Heart left ventricle (tissue), 13 donors: ENCODE data around the gene ESR2.

Experiments used
- POLR2A ChIP-seq, 2 donors: fragments of 450-650 bp; IDR thresholded peaks; one replicate each; pipeline ENCODE4 v1.6.1; 2017; ENCODE audit warnings: antibody characterized with exemption in 2 of 2, mild to moderate bottlenecking in 2 of 2, moderate library complexity in 2 of 2
- TF ChIP-seq, protein P1 (sequence below), 12 donors: fragments of 200-600 bp; sonication (generic) in 4 of 12; IDR thresholded peaks; one replicate each; pipeline versions ENCODE4 v1.5.0 to v1.8.0; 2018 to 2022; ENCODE audit warnings: antibody characterized with exemption in 12 of 12, mild to moderate bottlenecking in 5 of 12
- donor health status: ischemic (EF 13 %, LVEDD 7.1; RV severe dilation, severe dysfunction).
- donor health status: DM: no; HTN: yes; CAD: no.
- donor health status: DM: no; HTN: no; CAD: no.
- donor health status: ischemic (EF 25% LVEDD 6.9; RV normal size, moderate dysfunction).
- donor health status: ischemic (EF 25% LVEDD 5.7; RV mildly dilated, moderate dysfunction).
- donor health status: ischemic (EF 35%, LVEDD 5.7; RV mildly dilated, moderate dysfunction).
- donor health status: nonischemic (EF 11% LVEDD 7.7; RV severe dilation, severe dysfunction).
- donor health status: DM: yes; HTN: yes; CAD: no.
- donor health status: PGD.
- donor health status: ischemic (EF 29% LVEDD 5.4; RV normal size, mild dysfunction).
- donor health status: nonischemic (EF 23%, LVEDD 6.1; RV moderate dilation, normal function).

GRCh38 chr14:64324895-64325294, 30.7 kb upstream of the ESR2 start:
- TF ChIP-seq, protein P1, sequence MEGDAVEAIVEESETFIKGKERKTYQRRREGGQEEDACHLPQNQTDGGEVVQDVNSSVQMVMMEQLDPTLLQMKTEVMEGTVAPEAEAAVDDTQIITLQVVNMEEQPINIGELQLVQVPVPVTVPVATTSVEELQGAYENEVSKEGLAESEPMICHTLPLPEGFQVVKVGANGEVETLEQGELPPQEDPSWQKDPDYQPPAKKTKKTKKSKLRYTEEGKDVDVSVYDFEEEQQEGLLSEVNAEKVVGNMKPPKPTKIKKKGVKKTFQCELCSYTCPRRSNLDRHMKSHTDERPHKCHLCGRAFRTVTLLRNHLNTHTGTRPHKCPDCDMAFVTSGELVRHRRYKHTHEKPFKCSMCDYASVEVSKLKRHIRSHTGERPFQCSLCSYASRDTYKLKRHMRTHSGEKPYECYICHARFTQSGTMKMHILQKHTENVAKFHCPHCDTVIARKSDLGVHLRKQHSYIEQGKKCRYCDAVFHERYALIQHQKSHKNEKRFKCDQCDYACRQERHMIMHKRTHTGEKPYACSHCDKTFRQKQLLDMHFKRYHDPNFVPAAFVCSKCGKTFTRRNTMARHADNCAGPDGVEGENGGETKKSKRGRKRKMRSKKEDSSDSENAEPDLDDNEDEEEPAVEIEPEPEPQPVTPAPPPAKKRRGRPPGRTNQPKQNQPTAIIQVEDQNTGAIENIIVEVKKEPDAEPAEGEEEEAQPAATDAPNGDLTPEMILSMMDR (IDR thresholded peaks at IDR 0.05), result no peak
- TF ChIP-seq POLR2A (IDR thresholded peaks at IDR 0.05), result no peak
